Muscle layer of colon (tissue), 2 donors: ENCODE measurements around the gene C1QTNF5.
A peak's percentile ranks its signal among the peaks of the same experiment; 100 is the strongest.

Experiments used
- H3K27ac ChIP-seq: one replicate; pipeline ENCODE4 v1.7.0; 2013; ENCODE audit warnings: low read depth, mild to moderate bottlenecking, low read length, moderate library complexity
- H3K27me3 ChIP-seq, 2 donors: one replicate each; pipeline ENCODE4 v1.7.0; 2013; ENCODE audit warnings: low read length in 2 of 2, mild to moderate bottlenecking in 2 of 2; ENCODE audit not compliant: insufficient read depth in 2 of 2, control insufficient read depth in 1 of 2
- H3K36me3 ChIP-seq: one replicate; pipeline ENCODE4 v1.7.0; 2013; ENCODE audit warnings: mild to moderate bottlenecking, low read length; ENCODE audit not compliant: insufficient read depth
- H3K4me1 ChIP-seq: one replicate; pipeline ENCODE4 v1.7.0; 2013; ENCODE audit warnings: mild to moderate bottlenecking, low read length; ENCODE audit not compliant: insufficient read depth
- H3K4me3 ChIP-seq, 2 donors: one replicate each; pipeline ENCODE4 v1.7.0; 2013; ENCODE audit warnings: low read length in 2 of 2, low read depth in 1 of 2, mild to moderate bottlenecking in 1 of 2, moderate library complexity in 1 of 2
- H3K9ac ChIP-seq: one replicate; pipeline ENCODE4 v1.7.0; 2013; ENCODE audit warnings: low read length
- H3K9me3 ChIP-seq: one replicate; pipeline ENCODE4 v1.7.0; 2013; ENCODE audit warnings: mild to moderate bottlenecking, low read length
- donor health status: abdominal sarcoma.
- donor health status: Adenocarcinoma of cecum.

C1QTNF5 gene

DNA sequence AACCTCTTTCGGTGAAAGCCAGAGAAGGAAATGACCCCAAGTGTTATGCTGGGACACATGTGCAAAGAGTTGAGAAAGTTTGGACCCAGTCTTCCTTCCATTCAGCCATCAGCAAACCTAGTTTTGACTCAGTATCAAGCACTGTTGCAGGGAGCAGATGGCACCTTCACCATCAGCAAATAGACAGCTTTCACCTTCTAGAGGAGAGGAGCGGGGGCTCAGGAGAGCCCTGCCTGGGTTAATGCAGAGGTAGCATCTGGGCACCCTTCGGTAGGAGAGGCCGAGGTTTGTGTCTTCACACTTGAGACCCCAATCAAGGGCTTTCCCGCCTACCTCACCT is 22.0 kb upstream of the C1QTNF5 start:
- peaks cover 0 to 11% of the 10 kb centered on the region in 2 donors for H3K27me3 ChIP-seq
- H3K27ac ChIP-seq = no peak overlapping the region
- no peaks in the 10 kb centered on the region for H3K9me3 ChIP-seq
- no peak overlapping the region for H3K4me3 ChIP-seq
- no peak overlapping the region for H3K9ac ChIP-seq
- no peaks in the 10 kb centered on the region for H3K36me3 ChIP-seq
- H3K4me1 ChIP-seq = peaks cover 52% of the 10 kb centered on the region

DNA sequence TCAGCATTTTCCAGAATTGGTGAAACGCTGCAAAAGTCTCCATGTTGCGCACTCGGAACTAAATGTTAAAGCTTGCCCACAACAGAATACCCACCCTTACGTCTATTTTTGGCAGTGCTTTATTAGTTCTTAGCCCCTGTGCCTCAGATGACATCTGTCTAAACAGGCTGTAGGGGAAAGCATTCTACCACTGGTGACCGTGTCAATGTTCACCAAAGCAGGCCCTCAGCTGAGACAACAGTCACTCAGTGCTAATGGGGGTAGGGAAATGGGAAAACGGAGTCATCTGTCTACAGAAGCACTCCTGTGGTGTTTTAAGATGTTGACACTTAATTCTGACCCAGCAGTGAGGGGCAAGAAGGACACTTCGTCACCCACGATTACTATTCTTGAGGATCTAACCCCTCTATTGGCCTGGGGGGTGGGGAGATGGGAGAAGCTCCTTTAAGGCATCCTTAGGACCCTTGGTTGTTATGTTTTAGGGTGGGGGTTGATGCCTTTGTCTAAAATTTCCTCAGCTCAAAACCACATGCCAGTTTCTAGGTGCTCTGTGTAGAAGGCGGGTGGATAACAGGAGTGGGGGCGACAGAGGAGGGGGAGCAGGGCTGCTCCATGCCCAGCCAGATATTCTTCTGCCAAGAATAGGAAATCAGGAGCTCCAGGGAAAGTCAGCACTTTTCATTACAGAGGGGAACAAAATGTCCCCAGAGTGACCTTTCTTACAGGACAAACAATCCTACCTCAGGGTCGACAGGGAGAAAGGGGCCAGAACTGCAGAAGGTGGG is 21.4 kb upstream of the C1QTNF5 start:
- H3K9me3 ChIP-seq = no peaks in the 10 kb centered on the region
- H3K4me3 ChIP-seq = no peak overlapping the region
- no peaks in the 10 kb centered on the region for H3K36me3 ChIP-seq
- no peak overlapping the region for H3K27ac ChIP-seq
- H3K9ac ChIP-seq = no peak overlapping the region
- H3K4me1 ChIP-seq = peaks cover 46% of the 10 kb centered on the region
- peaks cover 0 to 11% of the 10 kb centered on the region in 2 donors for H3K27me3 ChIP-seq

DNA sequence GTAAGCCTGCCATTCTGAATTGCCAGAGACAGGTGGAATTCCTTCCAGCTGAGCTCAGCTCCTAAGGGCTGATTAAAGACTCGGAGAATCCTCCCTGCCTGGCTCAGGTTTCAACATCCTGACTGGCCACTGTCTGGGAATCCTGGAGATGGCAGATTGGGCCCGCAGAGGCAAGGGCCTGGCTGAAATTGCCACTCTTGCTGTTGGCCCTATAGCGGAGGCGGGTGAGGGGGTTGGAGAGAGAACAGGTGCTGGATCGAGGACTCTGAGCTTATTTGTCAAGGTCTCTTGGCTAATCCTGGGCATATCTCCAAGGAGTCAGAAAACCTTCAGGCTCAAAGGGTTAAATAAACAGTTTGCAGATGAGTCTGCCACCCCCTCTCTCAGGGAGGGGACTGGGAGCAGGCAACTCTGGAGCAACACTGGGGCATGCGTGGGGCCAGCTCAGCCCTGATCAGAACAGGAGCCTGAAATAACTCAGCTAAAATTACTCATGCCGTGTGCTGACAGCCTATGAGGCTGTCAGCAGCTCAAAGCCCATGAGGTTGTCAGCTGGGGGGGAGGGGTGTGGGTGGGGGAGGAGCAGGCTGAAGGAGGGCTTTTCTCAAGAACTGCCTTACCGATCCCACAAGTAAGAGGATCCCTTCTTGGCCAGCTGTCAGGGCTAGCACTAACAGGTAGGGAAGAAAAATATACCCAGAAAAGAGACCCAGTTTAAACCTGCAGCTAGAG is 20.5 kb upstream of the C1QTNF5 start:
- Histone ChIP-seq H3K4me1 (peaks cover 37% of the 10 kb centered on the region), H3K9me3 (no peaks in the 10 kb centered on the region), H3K36me3 (no peaks in the 10 kb centered on the region), H3K9ac (no peak overlapping the region), H3K4me3 (no peak overlapping the region), H3K27me3 (peaks cover 0 to 11% of the 10 kb centered on the region in 2 donors), H3K27ac (no peak overlapping the region)

DNA sequence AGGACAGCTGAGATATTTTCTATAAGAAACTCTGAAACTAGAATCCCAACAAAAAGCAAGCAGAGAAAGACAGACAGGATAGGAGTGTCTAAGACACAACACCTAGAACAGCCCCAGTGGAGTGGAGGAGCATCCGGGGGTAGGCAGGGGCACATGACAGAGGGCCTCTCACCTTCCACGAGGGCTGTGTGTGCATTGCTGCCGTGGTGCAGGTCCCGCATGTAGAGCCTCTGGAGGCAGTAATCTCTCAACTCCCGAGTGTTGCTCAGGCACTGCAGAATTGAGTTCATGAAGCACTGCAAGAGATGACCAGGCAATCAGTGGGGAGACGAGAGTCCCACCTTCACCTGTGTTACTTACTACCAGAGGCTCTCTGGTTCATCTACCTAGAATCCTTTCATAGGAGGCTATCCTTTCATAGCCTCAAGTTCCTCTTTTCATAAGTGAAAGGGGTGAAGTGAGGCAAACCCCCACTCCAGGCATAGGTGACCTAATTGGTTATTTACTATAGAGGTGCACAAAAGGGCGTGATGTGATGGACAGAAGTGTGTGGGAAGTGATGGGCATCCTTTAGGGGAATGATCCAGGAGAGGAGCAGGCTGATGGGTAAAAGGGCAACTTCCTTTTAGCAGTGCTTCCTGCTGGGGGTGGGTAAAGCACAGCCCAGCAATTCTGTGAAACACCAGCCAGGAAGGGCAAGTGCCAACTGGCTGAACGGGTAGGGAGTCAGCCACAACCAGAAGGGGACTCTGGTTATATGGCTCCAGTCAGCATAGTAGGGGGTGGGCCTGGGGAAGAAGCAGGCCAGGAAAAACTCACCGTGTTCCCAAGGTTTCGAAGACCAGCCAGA is 18.9 kb upstream of the C1QTNF5 start:
- peaks cover 0 to 4% of the 10 kb centered on the region in 2 donors for H3K27me3 ChIP-seq
- H3K27ac ChIP-seq = no peak overlapping the region
- H3K4me1 ChIP-seq = peaks cover 26% of the 10 kb centered on the region
- no peaks in the 10 kb centered on the region for H3K9me3 ChIP-seq
- no peak overlapping the region for H3K9ac ChIP-seq
- H3K4me3 ChIP-seq = no peak overlapping the region
- no peaks in the 10 kb centered on the region for H3K36me3 ChIP-seq

DNA sequence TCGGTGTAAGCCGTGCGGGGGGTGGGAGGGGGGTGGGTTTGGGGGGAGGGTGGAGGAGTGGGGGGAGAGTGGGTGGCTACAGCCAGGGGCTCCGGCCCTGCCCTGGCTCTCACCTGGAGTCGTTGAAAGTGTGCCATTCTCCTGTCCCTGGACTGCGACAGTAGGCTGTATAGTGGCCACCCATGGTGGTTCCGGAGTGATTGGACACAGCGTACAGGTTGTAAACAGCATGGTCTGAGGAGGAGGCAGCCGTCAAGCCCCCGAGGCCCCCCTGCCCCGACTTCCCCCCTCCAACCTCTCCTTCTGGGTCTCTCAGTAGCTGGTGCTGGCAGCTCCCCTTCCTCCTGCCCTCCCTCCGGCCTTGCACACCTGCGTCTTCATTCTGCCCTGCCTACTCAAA is 16.4 kb upstream of the C1QTNF5 start:
- H3K27me3 ChIP-seq = no peaks in the 10 kb centered on the region
- no peaks in the 10 kb centered on the region for H3K9me3 ChIP-seq
- no peak overlapping the region for H3K9ac ChIP-seq
- no peak overlapping the region for H3K4me3 ChIP-seq
- H3K27ac ChIP-seq = no peak overlapping the region
- H3K36me3 ChIP-seq = no peaks in the 10 kb centered on the region
- peaks cover 16% of the 10 kb centered on the region for H3K4me1 ChIP-seq

DNA sequence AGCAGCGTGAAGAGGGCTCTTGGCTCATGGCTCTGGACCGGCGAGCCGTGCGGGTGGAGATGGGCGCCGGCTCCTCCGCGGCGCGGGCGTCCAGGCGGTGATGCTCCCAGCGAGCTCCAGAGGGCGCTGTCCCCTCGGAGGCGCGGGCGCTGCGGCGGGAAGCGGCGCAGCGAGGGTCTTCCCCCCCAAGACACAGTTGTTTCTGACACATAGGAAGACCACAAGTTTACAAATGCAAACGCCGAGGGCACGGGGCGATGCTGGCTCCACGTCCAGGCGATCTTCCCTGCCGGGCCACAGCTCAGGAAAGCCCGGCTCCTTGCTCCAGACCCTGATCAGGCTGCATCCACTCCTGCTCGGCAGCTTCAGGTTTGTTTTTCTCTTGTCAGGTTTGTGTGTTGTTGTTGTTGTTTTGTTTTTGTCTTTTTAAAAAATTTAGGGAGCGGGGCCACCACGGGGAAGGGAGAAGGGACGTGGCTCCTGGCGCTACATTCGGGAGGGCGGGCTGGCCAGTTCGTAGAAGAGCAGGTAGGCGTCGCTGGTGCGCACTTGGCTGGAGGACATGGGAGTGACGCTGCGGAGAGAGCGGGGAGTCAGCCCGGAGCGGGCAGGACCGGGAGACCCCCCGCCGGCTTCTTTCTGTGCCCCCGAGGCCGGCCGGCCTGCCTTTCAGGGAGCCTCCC is 15.8 kb upstream of the C1QTNF5 start:
- H3K9ac ChIP-seq = peak overlapping the region; percentile 72

DNA sequence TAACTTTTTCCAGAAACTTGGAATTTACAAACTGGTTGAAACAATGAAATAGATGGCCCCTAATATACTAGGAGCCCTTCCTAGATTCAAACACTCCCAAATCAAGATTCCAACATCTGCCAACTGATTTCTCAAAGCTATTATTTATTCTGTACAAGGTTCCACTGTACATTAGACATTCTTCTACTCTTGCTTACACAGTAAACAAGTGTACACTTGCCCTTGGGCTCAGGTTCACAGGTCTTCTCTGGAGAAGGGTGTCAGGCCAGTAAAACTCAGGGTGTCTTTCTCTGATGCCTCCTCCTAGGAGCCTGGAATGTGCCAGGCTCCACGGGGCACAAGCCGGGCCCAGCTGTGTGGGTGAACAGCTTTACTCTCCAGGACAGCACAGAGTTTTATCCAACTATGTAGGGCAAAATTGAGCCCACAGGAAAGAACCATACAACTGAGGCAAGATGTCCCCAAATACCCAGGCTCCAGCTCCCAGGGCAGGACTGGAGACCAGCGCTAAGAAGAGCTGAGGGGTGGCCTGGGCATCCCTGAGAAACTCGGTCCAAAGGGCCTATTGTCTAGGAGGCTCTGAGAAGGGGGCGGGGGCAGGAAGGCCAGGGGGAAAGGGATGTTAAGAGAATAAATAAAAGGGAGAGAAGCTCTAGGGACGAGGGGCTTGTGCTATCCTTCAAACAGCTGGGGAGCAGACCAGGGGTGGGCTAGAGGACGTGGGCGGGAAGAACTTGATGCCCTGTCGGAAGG is 14.6 kb upstream of the C1QTNF5 start:
- no peak overlapping the region for H3K4me3 ChIP-seq
- no peaks in the 10 kb centered on the region for H3K36me3 ChIP-seq
- peaks cover 3% of the 10 kb centered on the region for H3K4me1 ChIP-seq
- H3K27me3 ChIP-seq = no peaks in the 10 kb centered on the region
- H3K27ac ChIP-seq = no peak overlapping the region
- H3K9ac ChIP-seq = no peak overlapping the region
- H3K9me3 ChIP-seq = no peaks in the 10 kb centered on the region

More for the DNA sequence above, 15.8 kb upstream of the C1QTNF5 start:
- H3K36me3 ChIP-seq = no peaks in the 10 kb centered on the region
- no peaks in the 10 kb centered on the region for H3K27me3 ChIP-seq
- H3K4me3 ChIP-seq = peak overlapping the region; percentile 62 to 83
- H3K4me1 ChIP-seq = peaks cover 10% of the 10 kb centered on the region
- H3K9me3 ChIP-seq = no peaks in the 10 kb centered on the region
- no peak overlapping the region for H3K27ac ChIP-seq

DNA sequence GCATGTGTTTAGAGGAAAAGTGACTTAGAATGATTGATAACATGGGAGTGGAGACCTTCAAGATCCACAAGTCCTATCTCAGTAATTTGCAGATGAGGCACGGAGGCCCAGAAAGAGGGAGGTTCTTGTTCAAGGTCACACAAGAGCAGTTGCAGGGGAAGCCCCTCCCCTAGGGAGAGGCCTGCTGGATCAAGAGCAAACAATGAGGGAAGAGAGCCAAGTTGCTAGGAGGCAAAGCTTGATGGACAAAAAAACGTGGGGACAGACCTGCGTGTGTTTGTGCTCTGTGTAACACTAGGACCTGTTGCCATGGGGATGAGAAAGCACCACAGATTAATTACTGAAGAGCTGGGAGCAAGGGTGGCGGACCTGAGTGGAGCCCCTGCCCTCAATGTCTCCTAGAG is 12.2 kb upstream of the C1QTNF5 start:
- Histone ChIP-seq H3K36me3 (no peaks in the 10 kb centered on the region), H3K27ac (no peak overlapping the region), H3K4me3 (no peak overlapping the region), H3K27me3 (no peaks in the 10 kb centered on the region), H3K4me1 (peaks cover 3% of the 10 kb centered on the region), H3K9ac (no peak overlapping the region), H3K9me3 (no peaks in the 10 kb centered on the region)

DNA sequence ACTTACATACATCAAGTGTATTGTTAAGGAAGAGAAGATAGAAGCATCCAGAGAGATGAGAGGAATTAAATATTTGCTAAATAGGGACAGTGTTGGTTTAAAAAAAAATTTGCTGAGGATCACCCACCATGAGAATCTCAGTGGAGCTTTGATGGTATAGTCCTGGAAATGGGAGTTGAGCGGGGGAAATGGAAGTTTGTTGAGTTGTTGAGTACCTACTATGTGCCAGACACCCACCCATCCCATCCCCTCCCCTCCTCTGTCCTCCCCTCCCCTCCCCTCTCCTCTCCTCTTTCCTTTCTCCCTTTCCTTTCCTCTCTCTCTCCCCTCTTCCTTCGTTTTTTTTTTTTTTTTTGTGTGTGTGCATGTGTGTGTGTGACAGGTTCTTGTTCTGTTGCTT is 10.5 kb upstream of the C1QTNF5 start:
- Histone ChIP-seq H3K27ac (no peak overlapping the region), H3K4me1 (peaks cover 3% of the 10 kb centered on the region), H3K9me3 (no peaks in the 10 kb centered on the region), H3K27me3 (no peaks in the 10 kb centered on the region), H3K9ac (no peak overlapping the region), H3K4me3 (no peak overlapping the region), H3K36me3 (no peaks in the 10 kb centered on the region)

DNA sequence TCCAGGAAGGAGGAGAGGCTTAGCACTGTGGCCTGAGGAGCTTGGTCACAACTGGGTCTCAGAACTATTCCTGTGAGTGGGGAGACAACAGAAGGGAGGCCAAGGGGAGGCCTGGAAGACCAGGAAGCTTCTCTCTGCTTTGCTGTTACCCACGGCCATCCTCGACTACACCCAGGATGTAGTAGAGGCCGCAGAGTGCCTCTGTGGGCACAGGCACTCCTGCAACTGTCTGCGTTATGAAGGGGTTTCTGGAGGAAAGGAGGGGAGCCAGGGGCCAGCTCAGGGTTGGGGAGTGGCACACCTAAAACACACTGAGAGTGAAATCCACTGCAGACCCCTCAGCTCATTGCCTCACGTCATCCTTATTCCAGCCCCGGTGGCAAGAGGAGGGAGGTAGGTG is 9.6 kb upstream of the C1QTNF5 start:
- no peaks in the 10 kb centered on the region for H3K4me1 ChIP-seq
- H3K9me3 ChIP-seq = no peaks in the 10 kb centered on the region
- no peak overlapping the region for H3K27ac ChIP-seq
- H3K36me3 ChIP-seq = no peaks in the 10 kb centered on the region
- H3K27me3 ChIP-seq = no peaks in the 10 kb centered on the region
- H3K4me3 ChIP-seq = no peak overlapping the region
- H3K9ac ChIP-seq = no peak overlapping the region
